WTC11 (cell line): Measurements from ENCODE around the gene CD44.

Source experiments
- ATF2 ChIP-seq: sonication (generic); formaldehyde crosslinking; IDR thresholded peaks from 2 replicates; pipeline ENCODE4 v1.8.1; 2022; ENCODE audit warnings: low read depth, missing genetic modification reagents, borderline replicate concordance
- CBFB ChIP-seq: sonication (generic); formaldehyde crosslinking; IDR thresholded peaks from 2 replicates; pipeline ENCODE4 v1.8.1; 2022; ENCODE audit warnings: mild to moderate bottlenecking, low read depth, missing genetic modification reagents
- CTCF ChIP-seq: fragments of 200-600 bp; IDR thresholded peaks from 2 replicates; pipeline ENCODE4 v1.8.0; 2022; ENCODE audit warnings: antibody characterized with exemption
- E2F4 ChIP-seq: sonication (generic); formaldehyde crosslinking; IDR thresholded peaks from 2 replicates; pipeline ENCODE4 v1.8.1; 2022; ENCODE audit warnings: low read depth, mild to moderate bottlenecking, moderate library complexity, missing genetic modification reagents, borderline replicate concordance
- NFE2L1 ChIP-seq: sonication (generic); formaldehyde crosslinking; IDR thresholded peaks from 2 replicates; pipeline ENCODE4 v1.8.1; 2023; ENCODE audit warnings: missing genetic modification reagents
- NR3C1 ChIP-seq: sonication (generic); formaldehyde crosslinking; conservative IDR thresholded peaks from 2 replicates; pipeline ENCODE4 v1.8.1; 2023; ENCODE audit warnings: low read depth, mild to moderate bottlenecking, missing genetic modification reagents
- TCF7 ChIP-seq: sonication (generic); formaldehyde crosslinking; IDR thresholded peaks from 2 replicates; pipeline ENCODE4 v1.8.0; 2022; ENCODE audit warnings: mild to moderate bottlenecking, low read depth, missing genetic modification reagents, moderate library complexity
- TEAD4 ChIP-seq: sonication (generic); formaldehyde crosslinking; IDR thresholded peaks from 2 replicates; pipeline ENCODE4 v1.8.0; 2022; ENCODE audit warnings: mild to moderate bottlenecking, missing genetic modification reagents
- TP53 ChIP-seq: sonication (generic); formaldehyde crosslinking; IDR thresholded peaks from 2 replicates; pipeline ENCODE4 v1.8.1; 2023; ENCODE audit warnings: mild to moderate bottlenecking, missing genetic modification reagents
- ZNF532 ChIP-seq: fragments of 250-450 bp; sonication (Bioruptor Pico); IDR thresholded peaks from 2 replicates; pipeline ENCODE4 v1.9.0; 2021; ENCODE audit warnings: mild to moderate bottlenecking, borderline replicate concordance

- TF ChIP-seq NFE2L1, result no peak
- no peak for TF ChIP-seq ZNF532
- no peak for TF ChIP-seq TCF7 (CRISPR knock-in tag)
- no peak for TF ChIP-seq CTCF
- TF ChIP-seq NR3C1 (CRISPR knock-in tag), result no peak
- no peak for TF ChIP-seq TEAD4
- no peak for TF ChIP-seq TP53 (CRISPR knock-in tag)
- TF ChIP-seq CBFB (CRISPR knock-in tag), result no peak
- no peak for TF ChIP-seq ATF2
- no peak for TF ChIP-seq E2F4 (CRISPR knock-in tag)
Observed at GRCh38 chr11:35247428-35247827, 108.5 kb downstream of the CD44 start.
